ENCODE data around the gene ZNF419.

ZNF419 gene

GRCh38 chr19:57537953-57538547 is 50.5 kb downstream of the ZNF419 start:
- DNase-seq = no peak

Measured in activated CD4-positive, alpha-beta T cell treated with anti-CD3 and anti-CD28 coated beads, Interleukin-2, amount 50 U/mL, for 48 hours (primary cell).